Fibroblast of skin of left quadriceps (primary cell): ENCODE measurements around the gene CPO.

Source experiments
- DNase-seq, 2 experiments: peaks; one replicate each; pipeline ENCODE4 v3.0.0-alpha.2; 2013; ENCODE audit warnings: low read depth in 2 of 2

CPO gene

GRCh38 chr2:207015901-207016300 is 76.6 kb downstream of the CPO start:
- no peak for DNase-seq
